ENCODE measurements around the gene ABLIM1.
A peak's percentile ranks its signal among the peaks of the same experiment; 100 is the strongest.

Gene ABLIM1

DNA sequence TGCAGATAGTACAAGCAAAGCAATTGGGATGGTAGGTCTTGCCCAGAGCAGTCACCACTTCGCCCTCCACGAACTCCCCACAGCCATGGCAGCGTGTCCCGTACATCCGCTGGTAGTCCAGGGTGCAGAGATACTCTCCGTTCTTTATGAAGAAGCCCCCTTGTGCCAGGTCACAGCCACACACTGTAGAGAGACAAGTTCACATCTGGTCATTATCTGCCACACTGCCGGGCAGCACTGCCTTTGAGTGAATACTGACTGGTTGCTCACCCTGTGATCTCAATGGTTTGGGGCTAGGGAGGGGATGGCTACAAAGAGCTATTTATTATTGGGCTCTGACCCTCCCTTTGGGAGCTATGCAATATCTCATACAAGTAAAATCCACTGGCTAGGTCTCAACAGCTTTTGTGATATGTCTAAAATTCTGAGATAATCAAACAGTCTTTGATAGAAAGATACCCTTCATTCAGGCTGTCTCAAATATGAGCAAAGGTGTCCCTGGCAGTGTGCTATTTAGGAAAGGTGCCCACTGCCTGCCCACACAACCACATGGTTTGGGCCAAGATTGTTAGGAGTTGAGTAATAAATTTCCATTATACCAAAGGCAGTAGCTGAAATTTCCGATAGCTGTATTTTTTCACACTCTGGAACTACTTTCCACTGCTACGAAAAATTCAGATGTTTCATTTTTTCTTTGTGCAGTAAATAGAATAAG lies 82.5 kb downstream of the ABLIM1 start:
- no peak for ATAC-seq

DNA sequence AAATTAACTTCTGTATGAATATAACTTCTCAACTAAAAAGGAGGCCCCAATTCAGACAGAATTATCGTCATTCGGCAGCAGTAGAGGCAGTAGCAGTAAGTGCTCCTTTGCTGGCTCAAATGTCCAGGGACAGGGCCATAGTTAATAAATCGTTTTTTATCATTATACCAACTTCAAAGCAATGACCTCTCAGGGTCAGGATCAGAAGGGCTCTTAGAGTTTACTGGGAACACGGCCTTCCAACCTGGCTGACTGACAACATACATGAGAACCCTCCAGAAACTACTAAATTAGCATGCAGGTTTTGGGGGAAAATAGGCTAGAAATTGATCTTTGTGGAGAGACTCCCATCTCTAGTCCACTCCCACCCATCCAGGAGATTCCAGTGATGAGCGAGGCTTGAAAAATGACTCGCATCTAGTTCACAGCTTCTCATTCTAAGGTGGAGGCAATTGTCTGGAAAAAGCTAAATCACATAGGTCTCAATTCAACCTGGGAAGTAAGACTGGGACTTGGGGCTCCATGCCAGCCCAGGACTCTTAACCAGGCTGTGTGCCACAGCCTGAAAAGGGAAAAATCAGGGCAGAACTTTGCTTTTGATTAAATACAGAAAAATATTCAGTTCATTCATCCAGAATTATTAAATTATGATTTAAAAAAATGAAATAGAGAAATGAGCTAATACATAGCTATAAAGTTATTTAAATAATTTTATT lies 84.6 kb downstream of the ABLIM1 start:
- no peak for ATAC-seq

DNA sequence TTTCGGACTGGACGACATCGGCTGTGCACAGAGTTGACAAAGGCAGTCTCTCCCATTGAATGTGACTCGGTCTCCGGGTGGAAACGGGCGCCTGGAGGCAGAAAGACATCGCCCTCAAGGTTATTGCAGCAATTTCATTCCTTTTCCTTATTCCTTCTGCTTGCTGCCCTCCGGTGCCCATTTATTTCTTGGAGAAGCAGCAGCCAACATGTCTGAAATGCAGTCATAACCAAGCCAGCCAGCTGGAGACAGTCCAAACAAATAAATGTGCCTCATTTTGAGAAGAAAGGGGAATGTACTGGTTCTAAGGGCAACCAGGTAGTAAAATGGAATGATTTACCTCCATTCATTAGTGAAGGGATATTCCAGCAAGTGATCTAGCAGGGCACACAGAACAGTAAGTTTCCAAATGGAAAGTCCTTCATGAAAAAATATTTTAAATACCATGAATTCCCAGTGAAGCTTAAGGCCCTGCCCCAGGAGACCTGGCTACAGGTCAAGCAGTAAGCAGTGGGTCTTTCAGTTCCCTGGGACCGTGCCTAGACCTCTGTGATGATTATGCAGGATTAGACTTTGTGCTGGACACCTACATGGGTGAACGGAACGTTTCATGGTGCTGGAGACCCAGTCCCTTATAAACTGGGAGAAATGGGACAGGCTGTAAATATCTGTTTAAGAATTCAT lies 86.6 kb downstream of the ABLIM1 start:
- ATAC-seq = no peak

DNA sequence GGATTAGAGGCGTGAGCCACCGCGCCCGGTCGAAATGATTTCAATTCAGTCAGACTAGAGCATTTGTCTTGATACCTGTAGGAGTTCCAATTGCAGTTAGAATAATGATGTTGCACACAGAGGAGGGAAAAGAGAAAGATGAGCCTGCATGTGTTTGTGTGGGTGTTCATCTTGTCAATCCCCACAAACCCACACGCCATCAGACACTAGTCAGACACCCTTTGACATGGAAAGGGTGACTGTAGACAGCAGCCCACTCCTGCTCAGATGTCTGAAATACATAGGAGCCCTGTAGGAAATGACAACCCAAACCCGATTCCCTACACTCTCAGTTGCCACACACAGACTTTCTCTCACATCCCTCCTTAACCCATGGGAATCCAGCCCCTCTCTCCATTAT lies 92.0 kb downstream of the ABLIM1 start:
- no peak for ATAC-seq

DNA sequence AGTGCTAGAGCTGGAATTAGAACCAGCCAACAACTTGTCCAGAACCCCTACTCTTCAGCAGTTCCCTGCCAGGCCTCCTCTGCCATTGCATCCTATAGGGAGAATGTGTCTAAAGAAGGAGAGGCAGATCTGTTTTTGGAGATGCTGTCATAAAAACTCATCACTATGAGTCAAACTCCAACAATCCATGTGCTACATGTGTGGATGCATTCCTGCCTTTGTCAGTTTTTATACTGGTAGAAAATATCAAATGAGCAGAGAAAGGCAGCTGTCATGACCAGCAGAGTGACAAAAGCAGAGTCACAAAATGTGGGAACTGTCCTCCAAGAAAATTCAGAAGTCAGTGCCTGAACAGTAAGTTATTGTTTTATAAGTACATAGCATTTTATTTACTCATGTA lies 93.0 kb downstream of the ABLIM1 start:
- no peak for ATAC-seq

DNA sequence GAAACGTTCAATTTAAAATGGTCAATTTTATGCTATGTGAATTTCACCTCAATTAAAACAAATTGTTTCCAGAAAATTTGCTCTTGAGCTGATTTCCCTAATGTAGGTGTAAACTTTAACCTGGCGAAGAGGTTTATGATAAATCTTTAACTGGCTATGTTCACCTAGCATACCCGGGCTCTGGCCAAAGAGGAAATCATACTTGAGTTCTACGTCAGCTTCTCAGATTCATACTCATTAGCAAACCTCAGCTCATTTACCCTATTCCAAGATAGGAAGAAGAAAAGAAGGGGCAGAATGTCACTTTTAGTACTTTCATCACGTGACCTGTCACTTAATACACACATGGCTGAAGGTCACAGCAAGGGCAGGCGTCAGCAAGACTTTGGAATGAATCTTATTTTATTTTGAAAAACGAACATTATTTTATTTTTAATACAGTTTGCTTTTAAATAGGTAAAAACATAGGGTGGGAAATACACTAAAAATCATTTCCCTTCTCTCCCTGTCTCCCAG lies 97.0 kb downstream of the ABLIM1 start:
- no peak for ATAC-seq

DNA sequence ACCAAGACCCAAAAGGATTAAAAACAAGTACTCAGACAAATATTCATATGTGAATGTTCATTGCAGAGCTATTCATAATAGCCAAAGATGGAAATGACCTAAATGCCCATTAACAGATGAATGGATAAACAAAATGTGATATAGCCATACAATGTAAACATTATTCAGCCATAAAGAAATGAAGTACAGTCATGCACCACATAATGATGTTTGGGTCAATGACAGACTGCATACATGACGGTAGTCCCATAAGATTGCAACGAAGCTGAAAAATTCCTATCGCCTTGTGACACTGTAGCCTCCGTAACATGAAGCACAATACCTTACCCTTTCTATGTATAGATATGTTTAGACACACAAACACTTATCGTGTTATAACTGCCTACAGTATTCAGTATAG lies 97.9 kb downstream of the ABLIM1 start:
- no peak for ATAC-seq

DNA sequence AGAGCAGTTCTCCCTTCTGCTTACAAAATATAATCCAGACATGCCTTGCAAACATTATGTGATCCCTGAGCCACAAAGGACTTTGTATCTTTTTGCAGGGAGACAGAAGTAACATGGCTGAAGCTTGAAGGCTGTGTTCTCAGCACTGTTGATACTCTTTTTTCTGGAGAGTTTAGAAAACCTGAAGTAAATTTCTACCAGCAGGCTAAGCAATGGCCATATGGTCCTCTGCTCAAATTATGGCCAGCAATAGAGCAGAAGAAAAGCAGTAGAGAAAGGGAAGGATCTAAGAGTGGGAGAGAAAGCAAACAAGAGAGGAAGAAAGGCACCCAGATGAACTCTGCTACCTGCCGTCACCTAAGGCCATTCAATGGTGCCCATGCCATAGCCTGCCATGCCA lies 98.4 kb downstream of the ABLIM1 start:
- no peak for ATAC-seq

DNA sequence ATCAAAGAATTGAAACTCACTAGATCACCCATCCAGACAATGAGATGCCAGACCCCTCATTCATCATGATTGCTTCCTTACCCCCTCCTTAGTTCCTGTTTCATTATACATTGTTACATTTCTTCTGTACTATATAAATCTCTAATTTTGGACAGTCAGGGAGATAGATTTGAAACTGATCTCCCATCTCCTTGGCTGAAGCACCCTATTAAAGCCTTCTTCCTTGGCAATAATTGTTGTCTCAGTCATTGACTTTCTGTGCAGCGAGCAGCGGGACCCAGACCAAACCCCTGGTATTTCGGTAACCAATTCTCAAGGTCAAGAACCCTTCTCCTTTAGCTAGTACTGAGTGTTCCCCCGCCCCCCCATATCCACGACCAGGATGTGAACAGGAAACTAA lies 100.2 kb downstream of the ABLIM1 start:
- ATAC-seq = no peak

DNA sequence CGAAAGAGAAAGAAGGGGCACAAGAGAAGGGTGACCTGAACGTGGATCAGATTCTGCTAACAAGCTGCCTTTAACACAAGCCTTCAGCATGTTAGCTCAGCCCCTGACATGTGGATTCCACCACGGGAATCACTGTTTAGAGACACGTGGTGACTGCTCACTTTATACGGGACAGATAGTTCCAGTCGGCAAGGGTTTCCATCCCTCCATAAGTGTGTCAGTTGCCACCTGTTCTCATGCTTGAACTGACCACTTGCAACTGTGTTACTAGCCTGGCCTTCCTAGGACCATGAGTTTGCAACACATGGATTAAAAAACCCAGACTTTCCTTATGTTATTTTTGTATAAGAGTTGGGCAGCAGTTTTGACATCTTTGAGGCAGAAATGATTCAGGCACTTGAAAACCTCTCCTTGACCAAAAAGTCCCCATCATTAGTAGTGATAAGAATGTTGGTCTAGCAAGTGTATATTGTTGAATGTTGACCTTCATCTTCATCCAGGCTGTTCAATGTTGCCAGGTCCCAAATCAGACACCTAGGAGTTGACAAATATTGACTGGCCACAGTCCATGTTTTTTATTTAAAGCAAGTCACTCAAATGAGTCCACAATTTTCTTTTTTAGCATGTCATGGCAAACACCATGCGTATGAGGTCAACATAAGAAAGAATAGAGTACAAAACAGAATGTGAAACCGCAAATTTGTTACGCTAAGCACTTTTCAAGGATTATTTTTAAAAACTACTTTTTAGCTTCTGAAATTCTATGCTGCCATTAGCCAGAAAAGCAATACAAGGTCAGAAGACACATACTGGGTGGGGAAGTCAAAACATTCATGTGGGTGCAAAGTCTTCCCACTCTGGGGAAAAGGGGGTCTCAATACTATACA lies 101.6 kb downstream of the ABLIM1 start:
- ATAC-seq = no peak

DNA sequence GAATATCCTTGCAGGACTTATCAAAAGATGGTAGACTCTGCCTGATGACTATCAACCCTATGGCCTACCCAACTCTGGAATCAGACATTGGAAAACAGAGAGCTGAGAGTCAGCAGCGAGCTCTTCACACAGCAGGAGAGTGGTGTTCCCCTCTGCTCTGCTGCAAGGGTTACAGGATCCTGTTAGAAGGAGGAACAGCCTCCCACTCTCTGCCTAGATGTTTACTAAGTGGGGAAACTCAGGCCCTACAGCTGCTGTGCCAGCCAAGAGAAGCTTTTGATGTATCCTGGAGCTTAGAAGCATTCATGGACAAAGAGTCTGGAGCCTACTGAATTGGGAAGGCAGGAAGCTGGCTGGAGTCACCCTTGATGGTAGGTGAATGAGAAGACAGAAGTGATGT lies 104.6 kb downstream of the ABLIM1 start:
- no peak for ATAC-seq

DNA sequence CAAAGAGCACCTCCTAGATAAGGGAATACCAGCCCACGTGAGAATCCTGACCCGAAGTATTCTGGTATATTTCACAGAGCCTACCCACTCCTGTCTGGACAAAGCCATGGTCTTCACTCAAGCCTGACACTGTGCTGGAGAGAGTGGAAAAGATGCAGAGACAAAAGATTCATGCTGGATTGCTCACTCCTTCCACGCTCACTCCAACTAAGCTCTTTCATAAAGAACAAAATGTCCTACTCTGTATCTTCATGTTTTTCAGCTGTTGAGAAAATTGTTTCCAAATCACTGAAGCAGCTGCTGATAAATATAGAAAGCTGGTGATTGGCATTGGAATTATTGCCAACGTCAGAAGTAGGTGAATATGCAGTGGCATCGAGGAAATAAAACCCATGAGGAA lies 106.0 kb downstream of the ABLIM1 start:
- no peak for ATAC-seq

DNA sequence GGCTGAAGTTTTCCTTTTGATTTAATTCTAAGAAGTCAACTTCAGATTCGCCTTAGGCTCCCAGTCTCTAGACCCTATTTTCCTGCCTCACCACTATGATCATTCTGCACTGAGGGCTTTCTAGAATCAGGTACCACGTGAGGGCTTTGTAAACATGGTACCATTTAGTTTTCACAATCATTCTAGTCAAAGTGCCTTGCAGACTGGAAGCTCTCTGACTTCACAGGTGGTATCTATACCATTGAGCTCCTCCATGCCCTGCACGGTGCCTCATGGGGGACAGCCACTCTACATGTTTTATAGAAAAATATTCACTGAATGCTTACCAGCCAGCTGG lies 106.5 kb downstream of the ABLIM1 start:
- no peak for ATAC-seq

DNA sequence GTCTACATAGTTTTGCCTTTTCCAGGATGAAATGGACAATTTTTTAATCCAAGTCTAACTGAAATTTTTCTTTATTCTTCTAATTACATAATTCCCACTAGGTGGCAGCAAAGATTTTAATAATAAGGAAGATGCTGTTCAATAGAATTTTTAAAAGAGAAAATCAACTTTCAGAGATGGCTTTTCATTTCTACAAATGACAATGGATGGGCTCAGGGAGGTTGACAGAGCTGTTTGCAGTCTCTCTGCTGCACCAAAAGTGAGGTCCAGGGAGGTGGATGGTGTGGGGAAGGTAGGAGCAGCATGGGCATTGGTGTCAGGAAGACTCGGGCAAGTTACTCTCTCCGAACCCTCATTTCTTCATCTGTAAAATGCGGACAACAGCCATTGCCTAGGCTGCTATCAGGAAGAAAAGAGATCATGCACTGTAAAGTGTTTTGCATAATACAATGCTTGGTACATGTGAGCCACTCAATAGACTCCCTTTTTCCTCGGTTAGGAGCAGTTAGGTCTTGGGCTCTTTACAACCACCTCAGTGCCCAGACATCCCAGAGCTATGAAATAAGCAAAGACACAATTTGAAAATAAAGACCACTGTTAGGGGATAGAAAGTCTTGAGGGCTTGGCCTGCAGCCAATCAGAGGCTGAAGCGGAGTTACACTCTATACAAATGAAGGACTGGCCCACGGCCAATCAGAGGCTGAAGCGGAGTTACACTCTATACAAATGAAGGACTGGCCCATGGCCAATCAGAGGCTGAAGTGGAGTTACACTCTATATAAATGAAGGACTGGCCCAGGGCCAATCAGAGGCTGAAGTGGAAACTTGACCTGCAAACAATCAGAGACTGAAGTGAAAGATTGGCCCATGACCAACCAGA lies 107.1 kb downstream of the ABLIM1 start:
- no peak for ATAC-seq

DNA sequence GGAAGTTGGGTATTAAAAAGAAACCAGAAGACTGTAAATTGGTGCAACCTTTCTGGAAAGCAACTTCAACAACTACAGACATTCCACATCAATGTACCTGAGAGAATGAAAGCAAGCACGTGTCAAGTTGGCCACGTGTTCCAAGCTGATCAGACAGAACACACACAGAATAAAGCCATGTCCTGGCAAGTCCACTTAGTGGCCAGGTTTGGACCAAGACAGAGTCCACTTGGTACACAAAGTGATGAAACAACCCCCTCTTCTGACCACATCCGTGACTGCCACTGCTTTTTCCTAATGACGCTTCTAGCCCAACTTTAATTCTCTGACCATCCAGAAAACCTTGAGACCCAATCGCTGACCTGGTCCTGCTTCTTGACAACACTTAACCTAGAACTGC lies 109.4 kb downstream of the ABLIM1 start:
- no peak for ATAC-seq

DNA sequence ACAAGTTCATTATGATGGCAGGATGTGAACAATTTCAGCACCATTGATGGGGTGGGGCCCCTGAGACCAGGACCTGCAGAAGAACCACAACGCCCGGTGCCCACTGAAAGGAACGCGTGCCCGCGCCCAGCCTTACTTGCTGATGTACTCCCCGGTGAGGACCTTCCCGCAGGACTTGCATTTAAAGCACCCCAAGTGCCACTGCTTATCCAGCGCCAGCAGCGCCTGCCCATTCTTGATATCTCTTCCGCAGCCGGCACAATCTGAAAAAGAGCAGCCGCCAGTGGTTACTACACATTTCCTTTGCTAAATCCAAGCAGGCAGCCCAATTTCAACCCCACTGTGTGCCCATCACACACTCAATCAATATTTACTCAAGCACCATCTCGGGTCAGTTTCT lies 110.6 kb downstream of the ABLIM1 start:
- no peak for ATAC-seq

DNA sequence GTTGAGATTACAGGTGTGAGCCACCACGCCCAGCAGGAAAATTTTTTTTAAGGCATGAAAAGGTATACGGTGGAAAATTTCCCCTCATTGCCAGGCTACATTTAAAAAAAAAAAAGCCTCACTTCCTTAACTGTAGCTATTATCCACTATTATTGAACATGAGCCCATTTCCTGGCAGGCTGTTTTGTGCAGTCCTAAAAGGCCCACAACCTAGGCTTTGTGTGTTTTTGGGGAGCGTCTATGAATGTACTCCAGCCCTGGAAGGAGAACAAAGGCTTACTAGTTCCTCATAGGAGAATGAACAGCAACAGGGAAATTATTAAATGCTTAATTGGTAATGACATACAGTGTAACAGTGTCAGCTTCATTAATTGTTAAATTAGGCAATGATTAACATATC lies 111.0 kb downstream of the ABLIM1 start:
- no peak for ATAC-seq

DNA sequence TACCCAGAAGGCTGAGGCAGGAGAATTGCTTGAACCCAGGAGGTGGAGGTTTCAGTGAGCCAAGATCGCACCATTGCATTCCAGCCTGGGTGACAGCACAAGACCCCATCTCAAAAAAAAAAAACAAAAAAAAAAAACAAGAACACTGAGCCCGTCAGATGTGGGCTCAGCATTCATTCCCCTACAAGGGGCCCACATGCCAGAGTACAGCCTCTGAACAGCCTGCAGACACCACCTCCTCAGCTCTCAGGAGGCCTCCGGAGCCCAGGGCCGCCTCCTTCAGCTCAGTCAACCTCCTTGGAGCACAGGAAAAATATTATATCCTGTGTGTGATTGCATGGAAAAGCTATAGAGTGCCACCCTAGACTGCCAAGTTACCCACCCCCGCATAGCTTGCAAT lies 112.3 kb downstream of the ABLIM1 start:
- ATAC-seq = no peak

DNA sequence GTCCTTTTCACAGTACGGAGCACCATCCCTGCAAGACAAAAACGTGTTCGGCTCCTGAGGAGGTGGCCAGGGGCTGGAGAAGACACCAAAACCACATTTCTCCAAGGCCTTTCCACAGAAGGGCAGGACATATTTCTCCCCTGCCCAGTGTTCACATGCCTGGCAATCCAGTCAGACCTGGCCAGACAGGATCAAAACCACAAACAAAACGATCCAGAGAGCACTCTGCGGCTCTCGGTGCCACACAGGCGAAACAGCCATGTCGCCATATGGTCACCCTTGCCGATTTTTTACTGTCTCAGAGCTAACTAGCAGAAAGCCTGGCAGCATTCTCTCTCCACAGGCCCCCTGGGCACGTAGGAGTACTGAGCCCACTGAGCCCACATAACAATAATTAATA lies 113.0 kb downstream of the ABLIM1 start:
- ATAC-seq = no peak

DNA sequence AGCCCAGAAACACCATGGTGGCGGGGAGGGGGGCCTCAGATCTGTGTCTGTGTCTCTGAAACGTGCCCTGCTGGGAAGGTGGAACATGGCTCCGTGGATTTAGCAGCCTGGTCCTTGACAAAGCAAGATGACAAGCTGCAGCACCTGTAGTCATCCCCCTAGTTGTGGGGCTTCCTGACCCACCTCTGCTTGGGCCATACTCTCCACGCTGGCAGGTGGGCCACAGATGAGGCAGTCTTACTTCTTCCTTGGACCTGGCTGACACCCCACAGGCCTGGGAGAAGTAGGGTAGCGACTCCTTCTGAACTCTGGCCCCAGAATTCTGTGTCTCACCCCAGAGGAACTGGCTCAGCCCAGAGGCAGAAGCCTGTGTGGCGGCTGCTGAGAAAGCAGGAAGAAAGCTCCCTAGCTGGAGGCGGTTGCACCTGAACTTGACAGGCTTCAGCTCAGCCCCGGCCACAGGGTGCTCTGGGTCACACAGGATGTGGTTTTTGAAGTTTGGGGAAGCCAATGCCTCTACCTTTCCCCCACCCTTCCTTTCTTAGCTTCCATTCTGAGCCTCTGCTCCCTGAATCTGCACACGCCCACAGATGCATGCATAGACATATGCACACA lies 113.9 kb downstream of the ABLIM1 start:
- peak; percentile 40 to 47 for ATAC-seq

DNA sequence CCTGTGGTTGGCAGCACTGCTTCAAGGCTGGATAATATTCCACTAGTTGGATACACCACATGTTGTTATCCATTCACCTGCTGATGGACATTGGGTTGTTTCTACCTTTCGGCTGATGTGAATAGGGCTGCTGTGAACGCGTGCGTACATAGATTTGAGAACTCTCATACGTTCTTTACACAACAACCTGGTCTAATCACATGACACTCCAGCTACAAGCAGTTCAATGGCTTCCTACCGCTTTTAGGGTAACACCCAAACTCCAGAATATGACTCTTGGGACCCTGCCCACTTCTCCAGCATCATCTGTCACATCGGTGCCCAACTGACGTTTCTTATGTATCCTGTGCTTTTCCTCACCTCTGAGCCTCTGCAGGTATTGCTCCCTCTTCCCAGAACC lies 114.6 kb downstream of the ABLIM1 start:
- ATAC-seq = no peak

DNA sequence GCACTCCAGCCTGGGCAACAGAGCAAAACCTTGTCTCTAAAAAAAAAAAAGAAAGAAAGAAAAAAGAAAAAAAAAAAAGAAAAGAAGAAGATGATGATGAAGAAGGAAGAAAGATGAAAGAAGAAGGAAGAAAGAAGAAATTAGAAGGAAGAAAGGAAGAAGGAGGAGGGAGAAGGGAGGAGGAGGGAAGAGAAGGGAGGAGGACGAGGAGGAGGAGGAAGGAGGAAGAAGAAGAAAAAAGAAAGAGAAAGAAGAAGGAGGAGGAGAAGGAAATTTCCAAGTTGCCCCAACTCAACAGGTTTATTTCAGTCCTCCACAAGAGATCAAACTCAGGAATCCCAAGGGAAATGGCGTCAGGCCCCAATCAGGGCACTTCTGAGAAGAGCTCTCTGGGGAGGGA lies 115.7 kb downstream of the ABLIM1 start:
- ATAC-seq = no peak
